HG02943 (cell line): ENCODE measurements around the gene ITSN1.

ENCODE experiments used
- ATAC-seq: cut with Tn5 transposase; IDR thresholded peaks from one replicate; pipeline ENCODE4 v1.9.1; 2021; ENCODE audit warnings: mild to moderate bottlenecking, low read depth, moderate library complexity; ENCODE audit not compliant: unreplicated experiment

ITSN1 gene

DNA sequence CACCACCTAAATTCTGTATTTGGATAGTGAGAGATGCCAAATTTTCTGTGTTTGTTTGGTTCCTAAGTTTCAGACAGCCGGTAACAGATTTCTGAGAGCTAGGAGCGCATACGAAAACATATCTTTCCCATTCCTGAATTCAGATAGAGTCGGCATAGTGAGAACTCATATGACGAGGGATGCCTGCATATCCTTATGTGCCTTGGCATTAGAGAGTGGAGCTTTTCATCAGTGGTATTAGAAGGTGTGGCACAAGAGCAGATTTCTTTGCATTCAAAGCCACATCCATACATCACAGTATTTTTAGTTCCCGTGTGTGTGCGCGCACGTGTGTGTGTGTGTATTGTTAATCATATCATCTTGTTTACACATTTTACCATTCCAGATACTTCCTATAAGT lies 187.5 kb downstream of the ITSN1 start:
- no peak for ATAC-seq

DNA sequence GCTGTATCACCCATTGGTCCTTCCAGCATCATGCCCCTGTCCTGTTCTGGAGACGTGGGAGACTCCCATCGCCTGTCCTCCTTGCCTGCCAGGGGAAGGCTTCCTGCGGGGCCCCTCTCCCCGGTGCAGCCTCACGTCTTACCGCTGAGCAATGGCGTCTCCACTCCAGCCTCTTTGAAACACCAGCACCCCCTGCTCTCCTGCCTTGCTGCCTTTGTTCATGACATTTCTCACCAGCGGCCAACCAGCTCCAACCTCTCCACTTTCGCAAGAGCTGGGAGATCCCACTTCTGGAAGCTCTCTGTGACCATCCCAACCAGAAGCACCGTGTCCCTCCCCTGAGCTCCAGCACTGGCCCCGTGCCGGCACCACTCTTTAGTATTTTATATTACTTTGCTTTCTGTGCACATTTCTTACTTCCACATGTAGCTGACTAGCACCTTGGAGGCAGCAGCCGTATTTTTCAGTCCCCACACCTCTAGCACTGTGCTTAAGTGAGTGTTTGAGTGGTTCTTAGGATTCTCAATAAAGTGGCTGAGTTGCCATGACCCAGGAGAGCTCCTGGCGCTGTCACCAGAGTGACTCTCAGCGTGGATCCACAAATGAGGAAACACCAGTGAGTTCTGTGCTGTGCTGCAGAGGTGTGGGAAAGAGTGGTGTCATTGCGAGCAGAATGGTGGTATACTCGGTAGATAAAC lies 189.8 kb downstream of the ITSN1 start:
- no peak for ATAC-seq

DNA sequence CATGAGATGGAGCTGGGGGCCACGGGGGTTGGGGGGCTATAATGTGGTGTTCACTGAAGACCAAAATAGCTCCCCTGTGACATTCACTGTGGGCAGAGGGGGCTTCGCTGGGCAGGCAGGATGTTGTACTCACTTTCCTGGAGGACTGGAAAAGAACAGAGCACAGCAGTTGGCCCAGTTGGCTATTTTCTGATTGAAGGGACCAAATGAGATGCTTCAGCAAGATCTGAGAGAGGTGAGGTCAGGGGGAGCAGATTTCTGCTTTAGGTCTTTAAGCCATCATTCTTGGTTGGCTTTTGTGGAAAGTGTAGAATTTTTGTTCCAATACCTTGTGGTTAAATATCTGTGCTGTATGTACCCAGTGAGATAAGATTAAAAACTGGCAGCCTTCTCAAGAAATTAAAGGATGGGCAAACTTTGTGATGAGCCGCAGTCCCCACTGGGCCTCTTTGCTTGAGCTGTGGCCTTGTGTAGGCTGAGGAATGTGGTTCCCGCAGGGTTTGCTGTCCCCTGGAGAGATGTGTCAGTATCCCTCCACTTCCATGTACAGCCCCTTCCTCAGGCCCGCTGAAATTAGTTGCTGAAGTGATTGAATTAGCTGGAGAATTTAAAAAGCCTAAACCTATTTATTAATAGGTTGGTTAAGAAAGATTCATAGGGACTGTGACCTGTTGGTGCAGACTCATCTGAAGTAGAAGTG lies 192.7 kb downstream of the ITSN1 start:
- no peak for ATAC-seq

DNA sequence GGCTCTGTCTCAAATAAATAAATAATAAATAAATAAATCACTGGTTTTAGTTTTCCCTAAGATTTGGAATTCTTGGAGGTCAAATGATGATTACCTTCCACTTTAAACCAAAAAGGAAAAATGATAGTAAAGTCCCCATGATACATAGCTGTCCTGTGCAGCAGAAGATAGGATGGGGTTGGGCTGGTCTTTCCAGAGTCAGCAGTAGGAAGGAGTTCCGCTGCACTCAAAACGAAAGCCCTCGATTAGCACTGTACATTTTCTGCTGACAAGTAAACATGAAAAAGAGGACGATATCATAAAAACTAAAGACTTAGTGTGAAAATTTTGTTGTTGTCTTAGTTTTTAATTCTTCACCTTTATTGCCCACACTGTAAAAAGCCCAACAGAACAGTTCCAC lies 193.6 kb downstream of the ITSN1 start:
- ATAC-seq: no peak

DNA sequence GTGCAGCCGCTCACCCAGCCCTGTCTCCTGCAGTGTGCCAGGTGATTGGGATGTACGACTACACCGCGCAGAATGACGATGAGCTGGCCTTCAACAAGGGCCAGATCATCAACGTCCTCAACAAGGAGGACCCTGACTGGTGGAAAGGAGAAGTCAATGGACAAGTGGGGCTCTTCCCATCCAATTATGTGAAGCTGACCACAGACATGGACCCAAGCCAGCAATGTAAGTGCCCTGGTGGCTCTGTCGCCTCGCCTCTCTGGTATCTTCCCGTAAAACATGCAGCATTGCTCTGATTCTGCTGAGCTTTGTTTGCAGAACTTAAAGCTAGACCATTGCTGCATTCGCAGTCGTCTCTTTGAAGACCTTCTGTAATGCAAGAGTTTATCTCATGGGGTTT lies 194.1 kb downstream of the ITSN1 start:
- no peak for ATAC-seq

DNA sequence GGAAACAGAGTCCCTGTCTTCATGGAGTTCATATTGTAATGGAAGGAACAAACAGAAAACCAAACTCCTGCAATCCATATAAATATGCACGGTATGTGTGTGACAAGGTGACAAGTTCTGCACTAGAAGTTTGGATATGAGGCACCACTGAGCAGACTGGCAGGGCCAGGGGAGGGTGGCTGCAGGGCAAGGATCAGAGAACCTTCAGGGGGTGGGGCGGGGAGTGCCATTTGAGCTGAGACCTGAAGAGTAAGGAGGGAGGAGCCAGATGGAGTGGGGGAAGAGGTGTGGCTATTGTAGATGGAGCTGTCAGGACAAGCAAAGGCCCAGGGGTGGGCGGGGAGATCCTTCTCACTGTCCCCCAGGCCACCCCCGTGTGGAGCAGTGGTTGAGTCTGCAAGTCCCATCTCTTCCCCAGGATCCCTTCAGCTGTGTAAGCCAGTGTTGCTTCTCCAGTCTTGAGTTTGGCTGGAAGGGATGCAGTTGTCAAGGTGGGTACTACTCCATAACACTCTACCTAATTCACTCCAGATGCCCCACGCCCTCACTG lies 196.9 kb downstream of the ITSN1 start:
- no peak for ATAC-seq

DNA sequence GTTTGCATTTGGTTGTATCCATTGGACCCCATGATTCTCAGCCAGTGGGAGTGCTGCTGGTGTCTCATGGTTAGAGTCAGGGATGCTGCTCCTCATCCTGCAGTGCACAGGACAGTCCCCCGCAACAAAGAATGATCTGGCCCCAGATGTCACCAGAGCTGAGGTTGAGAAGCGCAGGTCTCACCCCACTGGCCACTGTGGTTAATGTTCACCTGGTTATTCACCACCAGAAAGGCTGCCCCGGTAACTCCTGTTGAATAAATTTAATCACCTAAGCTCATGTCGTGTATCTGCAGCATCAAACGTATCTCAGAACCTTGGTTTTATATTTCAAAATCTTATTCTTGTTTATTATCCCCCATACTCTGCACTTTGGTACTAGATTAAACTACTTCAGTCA lies 197.5 kb downstream of the ITSN1 start:
- no peak for ATAC-seq

DNA sequence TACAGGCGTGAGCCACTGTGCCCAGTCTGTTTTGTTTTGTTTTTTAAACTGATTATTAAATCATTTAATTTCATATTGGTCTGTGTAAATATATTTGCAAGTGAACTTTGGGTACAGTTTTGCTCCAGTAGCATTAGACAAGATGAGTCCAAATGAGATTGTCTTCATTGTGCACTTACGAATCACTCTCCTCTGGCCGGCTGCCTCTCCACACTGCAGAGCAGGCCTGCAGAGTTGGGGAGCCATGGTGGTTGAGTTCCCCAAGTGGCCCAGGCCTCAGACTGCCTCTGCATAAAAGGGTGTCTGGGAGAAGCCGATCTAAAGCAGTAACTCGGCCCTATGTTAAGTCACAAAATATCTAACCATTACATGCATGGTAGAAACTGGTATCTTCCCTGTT lies 198.5 kb downstream of the ITSN1 start:
- no peak for ATAC-seq

DNA sequence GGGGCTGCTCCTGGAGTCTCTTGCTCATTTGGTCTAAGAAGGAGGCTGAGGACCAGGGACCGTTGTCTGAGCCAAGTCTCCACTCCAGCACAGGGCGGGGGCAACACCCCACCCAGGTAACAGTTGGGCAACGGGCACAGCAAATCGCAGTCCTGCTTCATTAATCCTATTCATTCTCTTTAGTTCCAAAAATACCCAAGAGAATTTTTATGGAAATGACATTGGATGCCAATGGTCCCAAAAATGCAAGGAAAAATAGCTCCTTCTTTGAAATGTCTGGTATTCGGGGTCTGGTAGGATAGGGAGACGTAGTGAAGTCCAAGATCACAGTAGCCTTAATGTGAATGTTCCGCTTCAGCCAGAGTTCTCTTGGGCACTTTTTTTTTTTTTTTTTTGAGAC lies 199.3 kb downstream of the ITSN1 start:
- no peak for ATAC-seq

DNA sequence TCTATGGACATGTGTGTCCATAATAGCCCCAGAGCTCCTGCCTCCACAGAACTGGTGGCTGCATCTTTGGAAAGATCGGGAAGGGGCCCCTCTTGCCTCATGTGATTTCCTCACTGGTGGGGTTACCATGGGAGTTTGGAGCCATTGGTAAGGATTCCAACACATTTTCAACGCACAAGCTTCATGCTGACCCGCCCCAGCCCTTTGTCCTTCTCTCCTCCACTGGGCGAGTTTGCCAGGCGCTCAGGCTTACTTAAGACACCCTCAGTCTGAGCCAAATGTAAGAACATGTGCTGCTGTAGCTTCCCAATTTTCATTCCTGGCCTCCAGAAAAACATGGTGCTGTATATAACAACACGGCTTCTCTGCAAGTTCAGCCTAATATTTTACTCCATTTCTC lies 200.9 kb downstream of the ITSN1 start:
- ATAC-seq: no peak

DNA sequence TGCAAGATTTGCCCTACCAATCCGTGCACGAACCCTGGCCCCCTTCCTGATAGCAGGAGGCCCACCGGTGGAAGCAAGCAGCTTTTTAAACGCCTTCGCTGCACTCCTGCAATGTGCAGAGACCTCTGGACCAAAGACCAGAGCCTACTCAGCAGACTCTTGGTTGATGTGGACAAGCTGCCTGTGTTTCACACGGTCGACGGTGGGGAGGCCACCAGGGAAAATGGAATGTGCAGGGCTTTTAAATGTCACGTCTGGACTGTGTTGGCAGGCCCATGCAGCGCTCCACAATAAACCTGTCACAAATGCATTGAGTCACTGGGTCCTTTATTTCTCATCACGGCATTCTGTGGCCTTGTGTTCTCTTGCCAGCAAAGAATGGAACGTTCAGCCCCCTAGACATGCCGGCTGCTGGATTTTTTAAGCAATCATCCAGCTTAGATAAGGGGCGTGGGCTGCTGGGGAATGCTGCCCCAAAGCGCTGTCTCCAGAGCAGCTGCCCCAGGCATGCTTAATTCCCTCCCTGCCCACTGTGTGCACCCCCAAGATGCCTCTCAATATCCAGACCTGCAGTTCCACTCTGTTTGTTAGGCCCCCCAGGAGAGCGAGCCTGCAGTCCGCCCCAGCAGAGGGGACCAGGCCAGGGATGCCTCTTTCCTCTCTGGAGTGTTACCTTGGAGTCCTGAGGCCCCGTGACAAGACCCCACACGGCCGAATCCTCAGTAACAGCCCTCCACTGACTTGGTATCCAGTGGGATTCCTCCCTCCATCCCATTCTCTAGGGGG lies 202.0 kb downstream of the ITSN1 start:
- ATAC-seq: no peak

DNA sequence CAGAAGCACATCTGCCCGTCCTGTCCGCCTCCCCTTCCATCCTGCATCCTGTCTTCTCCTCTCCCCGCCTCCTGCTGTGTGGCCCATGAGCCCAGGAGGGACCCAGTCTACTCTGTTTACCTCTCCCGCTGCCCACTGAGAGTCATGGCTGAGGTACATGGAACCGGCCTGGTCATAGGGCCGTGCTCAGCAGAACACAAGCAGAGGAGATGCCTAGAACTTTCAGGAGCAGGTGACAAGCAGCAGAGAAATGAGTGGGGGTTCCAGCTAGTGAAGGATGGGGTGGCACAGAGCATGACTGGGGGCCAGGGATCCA lies 202.5 kb downstream of the ITSN1 start:
- ATAC-seq: no peak

DNA sequence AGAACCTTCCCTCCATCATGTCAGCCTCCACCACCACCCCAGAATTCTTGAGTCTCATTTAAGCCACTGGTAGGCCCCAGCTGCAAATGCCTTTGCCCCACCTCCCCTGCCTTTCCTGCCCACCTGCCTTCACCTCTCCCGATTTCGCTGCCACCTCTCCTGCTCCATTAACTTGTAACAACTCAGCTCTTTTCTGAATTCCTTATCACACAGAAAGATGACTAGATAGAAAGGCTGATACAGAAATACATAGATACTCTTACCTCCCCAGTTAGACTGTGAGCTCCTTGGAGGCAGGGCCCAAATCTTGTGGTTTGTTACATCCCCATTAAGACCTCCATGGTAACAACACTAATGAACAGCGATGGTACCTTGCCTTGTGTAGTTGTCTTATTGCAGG lies 203.8 kb downstream of the ITSN1 start:
- ATAC-seq: no peak

DNA sequence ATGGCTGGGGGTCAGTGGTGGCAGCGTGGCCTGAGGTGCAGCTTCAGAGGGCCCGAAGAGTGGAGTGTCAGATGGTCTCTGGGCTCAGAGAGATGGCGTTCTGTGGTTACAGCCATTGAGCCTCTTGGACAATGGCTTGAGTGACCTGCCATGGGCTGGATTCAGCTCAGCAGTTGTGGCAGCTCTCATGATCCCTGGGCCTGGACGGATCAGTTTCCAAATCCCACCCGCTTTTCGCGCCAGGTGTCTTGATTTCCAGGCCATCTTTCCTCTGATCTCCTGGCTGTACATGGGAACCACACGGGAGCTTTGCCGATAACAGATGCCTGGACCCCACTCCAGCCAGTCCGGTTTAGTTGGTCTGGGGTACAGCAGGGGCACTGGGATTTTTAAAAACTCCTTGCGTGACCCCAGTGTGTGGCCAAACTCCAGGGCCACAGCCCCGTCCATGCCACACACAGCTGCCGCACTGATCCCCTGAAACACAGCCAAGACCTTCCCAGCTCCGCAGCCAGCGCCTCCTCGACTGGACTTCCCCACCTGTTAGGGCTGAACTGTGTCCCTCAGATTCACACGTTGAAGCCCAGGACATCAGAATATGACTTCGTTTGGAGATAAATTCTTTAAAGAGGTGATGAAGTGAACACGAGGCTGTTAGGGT lies 205.4 kb downstream of the ITSN1 start:
- ATAC-seq: no peak

DNA sequence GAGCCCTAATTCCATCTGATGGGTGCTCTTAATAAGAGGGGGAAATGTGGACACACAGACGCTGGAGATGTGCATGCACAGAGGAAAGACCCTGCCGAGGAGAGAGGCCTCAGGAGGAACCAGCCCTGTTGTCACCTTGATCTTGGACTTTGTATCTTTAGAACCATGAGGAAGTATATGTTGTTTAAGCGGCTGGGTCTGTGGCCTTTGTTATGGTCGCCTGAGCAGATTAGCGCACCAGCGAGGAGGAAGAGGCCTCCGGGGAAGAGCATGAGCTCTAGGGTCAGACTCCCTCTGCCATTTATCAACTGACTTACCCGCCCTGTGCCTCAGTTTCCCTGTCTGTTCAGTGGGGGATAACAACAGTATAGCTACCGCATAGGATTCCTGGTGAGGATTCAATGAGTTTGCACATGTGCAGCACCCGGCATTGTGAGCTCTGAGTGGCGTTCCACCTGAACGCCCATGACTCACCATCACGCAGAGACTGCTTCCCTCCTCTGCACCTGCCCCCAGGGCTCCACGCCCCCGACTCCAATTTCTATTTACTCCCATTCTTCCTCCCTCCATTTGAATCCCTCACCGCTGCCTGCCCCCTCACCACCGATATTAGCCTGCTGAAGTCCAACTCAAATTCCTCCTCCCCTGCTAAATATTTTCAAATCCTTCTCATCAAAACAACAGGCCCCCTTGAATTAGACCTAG lies 206.1 kb downstream of the ITSN1 start:
- no peak for ATAC-seq

DNA sequence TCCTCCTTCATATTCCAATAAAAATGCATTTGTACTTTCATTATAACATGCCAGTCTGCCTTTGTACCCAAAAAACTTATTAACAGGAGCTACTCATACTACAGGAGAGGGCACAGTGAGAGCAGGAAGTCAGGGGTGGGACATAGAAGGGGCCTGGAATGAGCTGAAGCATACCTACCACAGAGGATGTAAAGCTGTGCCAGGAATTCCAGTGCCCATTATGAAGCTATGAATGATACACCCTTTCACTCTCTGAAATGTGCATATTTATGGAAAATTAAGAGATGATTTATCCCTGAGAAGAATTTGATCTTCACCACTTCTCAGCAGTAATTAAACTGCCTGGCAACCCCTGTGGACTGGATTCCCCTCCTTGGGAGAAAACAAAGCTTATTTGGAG lies 207.5 kb downstream of the ITSN1 start:
- ATAC-seq: no peak

DNA sequence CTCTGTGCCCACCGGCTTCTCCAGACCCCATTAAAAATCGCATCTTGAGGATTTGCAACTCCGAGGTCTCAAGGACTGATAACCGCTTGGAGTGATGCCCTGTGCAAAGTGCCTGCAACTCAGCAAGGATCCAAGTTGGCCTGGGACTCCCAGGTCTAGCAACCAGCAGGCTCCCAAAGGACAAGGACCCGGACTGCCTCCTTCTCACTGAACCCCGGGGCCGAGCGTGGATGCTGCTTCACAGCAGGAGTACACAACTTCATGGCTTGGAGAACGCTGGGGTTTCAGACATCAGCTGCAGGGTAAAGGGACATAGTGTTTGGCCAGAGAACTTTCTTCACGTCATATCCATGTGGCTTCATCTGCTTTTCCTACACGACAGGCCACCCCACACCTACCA lies 208.1 kb downstream of the ITSN1 start:
- no peak for ATAC-seq

DNA sequence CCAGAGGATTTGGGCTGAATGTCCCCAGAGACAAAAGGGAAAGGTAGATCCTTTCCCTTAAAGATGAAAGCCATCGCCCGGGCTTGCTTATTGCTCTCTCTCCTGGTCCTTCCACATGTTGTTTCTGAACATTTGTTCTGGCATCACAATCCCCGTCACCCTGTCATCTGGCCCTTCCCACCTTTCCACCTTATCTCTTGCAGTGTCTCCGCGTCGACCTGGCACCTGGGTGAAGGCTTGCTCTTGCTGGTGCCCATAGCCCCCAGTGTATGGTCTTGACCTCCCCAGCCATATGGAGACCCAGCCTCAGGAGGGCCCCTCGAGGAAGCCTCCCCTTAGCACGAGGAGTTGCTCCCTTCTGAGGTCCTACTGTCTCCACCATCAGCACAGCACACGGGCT lies 208.7 kb downstream of the ITSN1 start:
- no peak for ATAC-seq

DNA sequence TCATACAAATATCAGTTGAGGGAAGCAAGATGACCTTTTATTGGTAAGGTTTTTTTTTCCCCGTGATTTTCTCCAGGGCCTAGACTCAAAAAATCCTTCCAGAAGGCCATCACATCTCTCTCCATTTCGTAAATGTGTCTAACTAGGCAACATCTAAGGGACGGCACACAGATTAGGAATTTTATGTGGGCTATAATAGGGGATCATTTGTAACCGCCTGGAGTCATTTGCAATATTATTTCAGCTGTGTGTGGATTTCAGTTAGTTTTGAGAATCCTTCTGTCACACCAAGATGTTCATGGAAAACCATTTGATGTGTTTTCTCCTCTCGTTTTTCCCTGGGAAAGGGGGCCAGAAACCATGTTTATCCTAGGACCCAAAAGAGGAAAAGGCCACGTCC lies 210.2 kb downstream of the ITSN1 start:
- ATAC-seq: no peak

DNA sequence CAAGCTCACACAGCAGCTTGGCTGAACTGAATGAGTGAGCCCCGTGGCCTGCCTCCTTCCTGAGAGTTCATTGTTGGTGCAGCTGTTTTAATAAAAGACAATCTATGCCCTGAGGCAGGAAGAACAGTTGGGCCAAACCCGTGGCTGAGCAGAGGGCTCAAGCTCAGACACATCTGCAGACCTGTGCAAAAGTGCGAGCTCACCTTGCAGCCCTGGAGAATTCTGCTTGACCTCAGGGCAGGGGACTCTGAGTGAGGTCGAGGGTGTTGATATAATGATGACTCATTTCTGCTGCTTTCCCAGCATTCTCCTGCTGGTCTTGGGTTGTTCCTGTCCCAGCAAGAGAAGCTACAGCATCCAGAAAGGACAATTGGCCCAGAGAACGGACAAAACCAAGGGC lies 212.3 kb downstream of the ITSN1 start:
- ATAC-seq: no peak
